GM18502 (cell line): Measurements from ENCODE around the gene TOPBP1.
"Not testable (repeated sequence)": the region's sequence is repeated elsewhere in the genome, so short reads cannot be mapped to it uniquely, and the experiment has no call there.

Experiments used
- ATAC-seq: cut with Tn5 transposase; IDR thresholded peaks from one replicate; pipeline ENCODE4 v1.9.1; 2021; ENCODE audit warnings: mild to moderate bottlenecking; ENCODE audit not compliant: unreplicated experiment, poor library complexity

TOPBP1 gene

GRCh38 chr3:133574260-133574881 is 87.4 kb downstream of the TOPBP1 start:
- peak; percentile 32 for ATAC-seq

- peak; percentile 27 for ATAC-seq
These were observed 88.0 kb downstream of the TOPBP1 start, which contains the start of gene CDV3 for GRCh38 chr3:133573629-133574194. CDV3 (plus strand) TSS chr3:133573686; CDS start chr3:133574045, 359 bp downstream.

GRCh38 chr3:133573054-133573628 is 88.6 kb downstream of the TOPBP1 start:
- ATAC-seq: peak; percentile 79

GRCh38 chr3:133572158-133573053 is 89.3 kb downstream of the TOPBP1 start:
- peak; percentile 31 for ATAC-seq

- no peak for ATAC-seq
These were observed 90.8 kb downstream of the TOPBP1 start for GRCh38 chr3:133570937-133571320.

GRCh38 chr3:133570139-133570936 is 91.4 kb downstream of the TOPBP1 start:
- no peak for ATAC-seq

GRCh38 chr3:133568294-133569014 is 93.3 kb downstream of the TOPBP1 start:
- ATAC-seq: no peak

GRCh38 chr3:133563816-133564215 is 97.9 kb downstream of the TOPBP1 start:
- no peak for ATAC-seq

GRCh38 chr3:133563186-133563591 is 98.6 kb downstream of the TOPBP1 start:
- ATAC-seq: no peak

- ATAC-seq: no peak
These were observed 99.4 kb downstream of the TOPBP1 start for GRCh38 chr3:133562376-133562775.

GRCh38 chr3:133561679-133562078 is 100.1 kb downstream of the TOPBP1 start:
- no peak for ATAC-seq

GRCh38 chr3:133551589-133551988 is 110.2 kb downstream of the TOPBP1 start:
- ATAC-seq: not testable (repeated sequence)
